Activated CD8-positive, alpha-beta T cell treated with anti-CD3 and anti-CD28 coated beads, Interleukin-2, amount 10 ng/mL, durations not matched to agents 7 days and 5 days (primary cell): Measurements from ENCODE around the gene IFITM1. TPM values are rescaled to one million over a fixed set of nuclear protein-coding genes. Genes with fewer than 3 reads are reported as not detected.

Experiments
- ATAC-seq: fragments of 150-1000 bp; cut with Tn5 transposase; one replicate; pipeline ENCODE4 v1.10.0; 2021; ENCODE audit warnings: moderate library complexity
- CTCF ChIA-PET: fragments of 350-600 bp; sonication (Branson Sonifier 250); formaldehyde crosslinking; loops from one replicate; lab custom pipeline; 2021; ENCODE audit warnings: antibody characterized with exemption; lab: Charles Lee
- POLR2A ChIA-PET: fragments of 350-600 bp; sonication (Branson Sonifier 250); formaldehyde crosslinking; loops from one replicate; lab custom pipeline; 2021; ENCODE audit warnings: antibody characterized with exemption; lab: Charles Lee
- DNase-seq: peaks from one replicate; pipeline ENCODE4 v3.0.0-alpha.2; 2020
- H3K27ac Mint-ChIP-seq: one replicate; pipeline ENCODE4 v1.8.0; 2021; ENCODE audit warnings: mild to moderate bottlenecking, mixed read lengths
- H3K27me3 Mint-ChIP-seq: one replicate; pipeline ENCODE4 v1.8.0; 2021; ENCODE audit warnings: low read depth, mixed read lengths
- H3K36me3 Mint-ChIP-seq: one replicate; pipeline ENCODE4 v1.8.0; 2021; ENCODE audit warnings: low read depth, mixed read lengths
- H3K4me1 Mint-ChIP-seq: one replicate; pipeline ENCODE4 v1.8.0; 2021; ENCODE audit warnings: low read depth, mixed read lengths
- H3K4me3 Mint-ChIP-seq: one replicate; pipeline ENCODE4 v1.8.0; 2021; ENCODE audit warnings: mild to moderate bottlenecking, mixed read lengths
- H3K9me3 Mint-ChIP-seq: one replicate; pipeline ENCODE4 v1.8.0; 2022; ENCODE audit warnings: mixed read lengths; ENCODE audit not compliant: insufficient read depth
- total RNA-seq, 2 experiments: library from RNA; stranded (reverse); gene quantifications; one replicate each; pipeline ENCODE4 v1.2.3, GENCODE V29; 2021

IFITM1 gene
- total RNA-seq, 2 experiments from 2014 or later = 1,265 to 1,278 TPM

- ChIA-PET CTCF (interaction anchor here (0.8 to 7.1 kb wide), 7 partner anchors 16 to 75 kb away, joined by 3 to 76 read pairs (median 3); no protein-coding TSS in a partner anchor), POLR2A (interaction anchor here (0.6 to 10.0 kb wide), 12 partner anchors 9 to 72 kb away, joined by 3 to 97 read pairs (median 27); partner anchors contain the start of genes IFITM1, IFITM2, IFITM5 and NLRP6)
- H3K27me3 Mint-ChIP-seq = peaks cover 2% of the 10 kb centered on the region
- H3K4me1 Mint-ChIP-seq = peaks cover 71% of the 10 kb centered on the region
- H3K27ac Mint-ChIP-seq = peak overlapping the region; percentile 93
- ATAC-seq (peak; percentile 5), DNase-seq (peak; percentile 54)
- H3K36me3 Mint-ChIP-seq = peaks cover 73% of the 10 kb centered on the region
- H3K4me3 Mint-ChIP-seq = peak overlapping the region; percentile 88
- no peaks in the 10 kb centered on the region for H3K9me3 Mint-ChIP-seq
Observed at GRCh38 chr11:289712-290620, 23.9 kb upstream of the IFITM1 start.

- ChIA-PET POLR2A (interaction anchor here (0.6 to 10.0 kb wide), 8 partner anchors 9 to 64 kb away, joined by 3 to 97 read pairs (median 38); partner anchors contain the start of genes IFITM1, IFITM2, IFITM5 and NLRP6), CTCF (interaction anchor here (0.8 to 7.1 kb wide), 5 partner anchors 15 to 74 kb away, joined by 3 to 76 read pairs (median 5); no protein-coding TSS in a partner anchor)
- DNase-seq = peak; percentile 28
- peaks cover 73% of the 10 kb centered on the region for H3K36me3 Mint-ChIP-seq
- H3K9me3 Mint-ChIP-seq = no peaks in the 10 kb centered on the region
- peak overlapping the region; percentile 88 for H3K4me3 Mint-ChIP-seq
- H3K4me1 Mint-ChIP-seq = peaks cover 71% of the 10 kb centered on the region
- H3K27ac Mint-ChIP-seq = peak overlapping the region; percentile 93
- ATAC-seq = no peak
- H3K27me3 Mint-ChIP-seq = peaks cover 2% of the 10 kb centered on the region
Observed at GRCh38 chr11:290621-291231, 23.1 kb upstream of the IFITM1 start.

- Mint-ChIP-seq H3K9me3 (no peaks in the 10 kb centered on the region), H3K4me3 (peak overlapping the region; percentile 88), H3K27me3 (peaks cover 2% of the 10 kb centered on the region), H3K4me1 (peaks cover 70% of the 10 kb centered on the region), H3K36me3 (peaks cover 75% of the 10 kb centered on the region), H3K27ac (peak overlapping the region; percentile 93)
- DNase-seq (no peak), ATAC-seq (no peak)
- ChIA-PET POLR2A (interaction anchor here (1.5 to 10.0 kb wide), 7 partner anchors 8 to 41 kb away, joined by 5 to 97 read pairs (median 41); partner anchors contain the start of genes IFITM1, IFITM5 and NLRP6), CTCF (interaction anchor here (1.0 to 7.1 kb wide), 2 partner anchors 18 to 42 kb away, joined by 3 to 76 read pairs; no protein-coding TSS in a partner anchor)
Observed at GRCh38 chr11:291281-292210, 22.3 kb upstream of the IFITM1 start.

- ATAC-seq = no peak
- H3K27me3 Mint-ChIP-seq = no peaks in the 10 kb centered on the region
- H3K27ac Mint-ChIP-seq = peak overlapping the region; percentile 77
- peak overlapping the region; percentile 88 for H3K4me3 Mint-ChIP-seq
- DNase-seq = no peak
- peaks cover 77% of the 10 kb centered on the region for H3K36me3 Mint-ChIP-seq
- H3K4me1 Mint-ChIP-seq = peaks cover 72% of the 10 kb centered on the region
- no peaks in the 10 kb centered on the region for H3K9me3 Mint-ChIP-seq
- CTCF ChIA-PET = interaction anchor here (7.1 kb wide), 1 partner anchor 43 kb away, joined by 76 read pairs; no protein-coding TSS in a partner anchor
- POLR2A ChIA-PET = interaction anchor here (1.0 to 10.0 kb wide), 5 partner anchors 7 to 42 kb away, joined by 3 to 97 read pairs (median 41); partner anchors contain the start of genes IFITM5 and NLRP6
Observed at GRCh38 chr11:292211-293121, 21.4 kb upstream of the IFITM1 start.

- Mint-ChIP-seq H3K4me1 (peaks cover 75% of the 10 kb centered on the region), H3K36me3 (peaks cover 69% of the 10 kb centered on the region), H3K4me3 (peak overlapping the region; percentile 88), H3K27ac (no peak overlapping the region), H3K27me3 (no peaks in the 10 kb centered on the region), H3K9me3 (no peaks in the 10 kb centered on the region)
- ChIA-PET POLR2A (interaction anchor here (1.0 to 10.0 kb wide), 3 partner anchors 13 to 23 kb away, joined by 3 to 97 read pairs (median 41); partner anchors contain the start of gene NLRP6), CTCF (interaction anchor here (1.0 to 2.3 kb wide), 2 partner anchors 11 to 43 kb away, joined by 3 to 11 read pairs; no protein-coding TSS in a partner anchor)
- ATAC-seq (no peak), DNase-seq (no peak)
Observed at GRCh38 chr11:293271-293851, 20.5 kb upstream of the IFITM1 start.

GRCh38 chr11:293852-294661 is 19.8 kb upstream of the IFITM1 start:
- Mint-ChIP-seq H3K9me3 (no peaks in the 10 kb centered on the region), H3K4me3 (peak overlapping the region; percentile 88), H3K27ac (peak overlapping the region; percentile 81), H3K36me3 (peaks cover 69% of the 10 kb centered on the region), H3K4me1 (peaks cover 82% of the 10 kb centered on the region), H3K27me3 (no peaks in the 10 kb centered on the region)
- ATAC-seq (no peak), DNase-seq (no peak)
- ChIA-PET CTCF (interaction anchor here (0.9 to 2.3 kb wide), 4 partner anchors 11 to 155 kb away, joined by 3 to 11 read pairs (median 4); no protein-coding TSS in a partner anchor), POLR2A (interaction anchor here (0.7 to 10.0 kb wide), 4 partner anchors 14 to 26 kb away, joined by 3 to 97 read pairs (median 22); partner anchors contain the start of gene NLRP6)

- Mint-ChIP-seq H3K36me3 (peaks cover 64% of the 10 kb centered on the region), H3K9me3 (no peaks in the 10 kb centered on the region), H3K4me3 (peak overlapping the region; percentile 65), H3K27me3 (no peaks in the 10 kb centered on the region), H3K4me1 (peaks cover 83% of the 10 kb centered on the region), H3K27ac (peak overlapping the region; percentile 81)
- ChIA-PET POLR2A (interaction anchor here (0.7 to 10.0 kb wide), 4 partner anchors 14 to 35 kb away, joined by 3 to 97 read pairs (median 22); partner anchors contain the start of gene NLRP6), CTCF (interaction anchor here (0.9 to 2.3 kb wide), 3 partner anchors 11 to 154 kb away, joined by 3 to 11 read pairs (median 4); no protein-coding TSS in a partner anchor)
- DNase-seq (no peak), ATAC-seq (no peak)
Observed at GRCh38 chr11:294780-295179, 19.1 kb upstream of the IFITM1 start.

- Mint-ChIP-seq H3K4me1 (peaks cover 86% of the 10 kb centered on the region), H3K27ac (peak overlapping the region; percentile 81), H3K9me3 (no peaks in the 10 kb centered on the region), H3K27me3 (peaks cover 4% of the 10 kb centered on the region), H3K4me3 (peak overlapping the region; percentile 65), H3K36me3 (peaks cover 57% of the 10 kb centered on the region)
- no peak for ATAC-seq
- DNase-seq = no peak
- ChIA-PET POLR2A (interaction anchor here (0.7 to 10.0 kb wide), 5 partner anchors 11 to 34 kb away, joined by 3 to 97 read pairs (median 3); partner anchors contain the start of gene NLRP6), CTCF (interaction anchor here (2.3 kb wide), 1 partner anchor 45 kb away, joined by 11 read pairs; no protein-coding TSS in a partner anchor)
Observed at GRCh38 chr11:295351-296170, 18.3 kb upstream of the IFITM1 start.
